HG03103 (cell line): Measurements from ENCODE around the gene GSG1.
"Not testable (repeated sequence)": the region's sequence is repeated elsewhere in the genome, so short reads cannot be mapped to it uniquely, and the experiment has no call there.

Experiments
- ATAC-seq: cut with Tn5 transposase; IDR thresholded peaks from one replicate; pipeline ENCODE4 v1.9.1; 2021; ENCODE audit warnings: low read depth; ENCODE audit not compliant: unreplicated experiment

Gene GSG1

DNA sequence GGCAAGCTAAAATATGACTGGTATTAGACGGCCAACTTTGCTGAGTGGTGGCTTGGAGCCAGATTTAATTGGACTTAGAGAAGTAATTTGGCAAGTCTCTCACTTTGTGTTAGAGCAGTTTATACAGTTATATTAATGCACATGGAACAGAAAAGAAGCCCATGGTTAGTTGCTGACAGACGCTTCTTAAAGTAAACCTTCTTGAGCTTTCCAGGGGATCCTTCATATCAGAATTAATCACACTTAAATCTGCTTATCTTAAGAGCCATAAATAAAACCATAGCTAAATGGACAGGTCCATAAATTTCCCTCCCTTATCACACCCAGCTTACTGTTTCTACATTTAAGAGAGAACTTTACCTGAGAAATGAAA, 9.6 kb downstream of the GSG1 start:
- no peak for ATAC-seq

DNA sequence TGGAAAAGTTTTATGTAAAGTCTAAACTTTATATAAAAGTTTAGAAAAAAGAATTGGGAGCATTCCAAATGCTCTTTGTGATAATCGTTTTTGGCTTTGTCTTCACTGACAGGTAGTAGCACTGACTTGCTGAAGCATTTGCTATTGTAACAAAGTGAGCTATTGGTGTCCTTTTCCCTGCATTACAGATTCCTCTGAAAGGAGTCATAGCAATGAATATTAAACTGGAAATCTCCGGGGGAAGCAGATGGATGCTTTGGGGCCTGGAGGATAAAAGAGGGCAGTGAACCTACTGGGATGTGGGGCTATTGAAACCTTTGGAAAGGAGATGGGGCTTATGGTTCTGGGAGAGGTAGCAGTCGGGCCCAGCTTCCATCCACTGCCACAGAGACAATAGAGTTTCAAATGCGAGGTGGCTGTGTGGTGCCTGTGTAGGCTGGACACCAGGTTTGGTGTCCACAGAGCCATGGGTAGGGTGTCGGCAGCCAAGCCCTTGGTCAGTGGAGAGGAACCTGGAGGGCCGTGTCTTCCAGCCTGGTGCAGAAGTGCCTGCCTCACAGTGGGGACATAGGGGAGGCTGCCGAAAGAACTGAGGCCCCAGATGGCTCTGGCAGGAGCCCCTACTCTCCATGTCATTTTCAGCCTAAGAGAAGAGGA, 10.1 kb downstream of the GSG1 start:
- no peak for ATAC-seq

DNA sequence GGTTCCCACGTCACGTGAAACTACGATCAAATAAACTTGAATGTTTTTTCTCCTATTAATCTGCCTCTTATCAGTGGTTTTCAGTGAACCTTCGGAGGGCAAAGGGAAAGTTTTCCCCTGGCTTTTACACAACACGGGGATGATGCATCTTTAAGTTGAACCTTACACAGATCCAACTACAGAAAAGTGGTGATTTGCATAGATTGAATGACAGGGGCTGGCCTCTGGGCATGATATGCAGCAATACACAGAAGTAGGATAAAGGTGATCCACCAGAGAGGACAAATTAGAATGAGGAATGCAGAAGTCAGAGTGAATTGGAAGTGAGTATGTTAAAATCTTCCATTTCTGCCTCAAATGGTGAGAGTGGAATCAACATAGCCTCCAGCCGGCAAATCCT, 11.6 kb downstream of the GSG1 start:
- no peak for ATAC-seq

DNA sequence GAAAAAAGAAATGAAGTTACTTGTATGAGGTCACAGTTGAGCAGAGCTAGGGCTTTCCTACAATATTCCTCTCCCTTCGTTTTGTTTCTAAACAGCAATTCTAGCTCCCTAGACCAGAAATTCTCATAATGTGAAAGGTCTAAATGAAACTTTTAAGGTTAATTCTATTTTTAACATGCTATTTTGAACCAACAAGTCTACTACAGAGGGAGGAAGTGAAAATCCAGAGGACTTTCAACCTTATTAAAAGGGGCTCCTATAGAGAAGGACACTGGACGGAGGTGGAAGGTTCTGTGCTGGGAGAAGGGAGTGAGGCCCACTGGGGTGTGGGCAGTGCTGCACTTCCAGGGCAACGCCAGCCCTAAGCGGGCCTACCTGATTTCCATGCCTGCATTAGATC, 13.4 kb downstream of the GSG1 start:
- ATAC-seq, result peak; percentile 53

DNA sequence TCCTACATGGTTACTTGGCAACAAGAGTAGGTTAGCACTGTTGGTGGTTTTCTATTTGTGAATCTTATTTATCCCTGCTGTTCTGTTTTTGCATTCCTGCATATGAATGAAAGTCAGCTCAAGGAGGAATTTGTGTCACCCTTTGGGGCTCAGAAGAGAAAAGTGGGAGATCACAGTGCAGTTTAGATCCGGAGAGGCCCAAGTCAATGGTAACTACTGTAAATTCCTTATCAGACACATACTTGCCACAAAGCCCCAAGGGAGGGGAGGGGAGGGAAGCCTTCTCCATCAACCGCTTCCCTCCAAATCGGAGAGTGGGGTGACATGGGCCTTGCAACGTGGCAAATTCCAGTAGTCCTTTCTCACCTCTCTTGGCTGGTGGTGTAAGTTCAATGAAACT, 15.0 kb downstream of the GSG1 start:
- ATAC-seq, result no peak

DNA sequence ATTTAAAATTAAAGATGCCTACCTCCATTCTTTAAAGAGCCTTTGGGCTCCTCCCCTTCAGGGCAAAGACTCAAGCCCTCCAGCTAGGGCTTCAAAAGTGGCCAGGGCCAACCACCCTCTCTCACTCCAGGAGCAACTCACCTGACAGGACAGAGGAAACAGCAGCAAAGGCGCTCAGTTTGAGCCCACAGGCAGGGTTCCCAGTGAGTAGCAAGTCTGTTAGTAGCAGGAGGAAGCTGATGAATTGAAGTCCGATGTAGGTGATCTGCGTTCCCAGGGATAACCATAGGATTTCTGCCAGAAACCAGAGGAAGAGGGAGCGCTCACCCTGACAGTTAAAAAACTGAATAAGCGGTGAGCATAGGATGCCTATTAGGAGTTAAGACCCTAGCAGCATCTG, 15.7 kb downstream of the GSG1 start:
- no peak for ATAC-seq

DNA sequence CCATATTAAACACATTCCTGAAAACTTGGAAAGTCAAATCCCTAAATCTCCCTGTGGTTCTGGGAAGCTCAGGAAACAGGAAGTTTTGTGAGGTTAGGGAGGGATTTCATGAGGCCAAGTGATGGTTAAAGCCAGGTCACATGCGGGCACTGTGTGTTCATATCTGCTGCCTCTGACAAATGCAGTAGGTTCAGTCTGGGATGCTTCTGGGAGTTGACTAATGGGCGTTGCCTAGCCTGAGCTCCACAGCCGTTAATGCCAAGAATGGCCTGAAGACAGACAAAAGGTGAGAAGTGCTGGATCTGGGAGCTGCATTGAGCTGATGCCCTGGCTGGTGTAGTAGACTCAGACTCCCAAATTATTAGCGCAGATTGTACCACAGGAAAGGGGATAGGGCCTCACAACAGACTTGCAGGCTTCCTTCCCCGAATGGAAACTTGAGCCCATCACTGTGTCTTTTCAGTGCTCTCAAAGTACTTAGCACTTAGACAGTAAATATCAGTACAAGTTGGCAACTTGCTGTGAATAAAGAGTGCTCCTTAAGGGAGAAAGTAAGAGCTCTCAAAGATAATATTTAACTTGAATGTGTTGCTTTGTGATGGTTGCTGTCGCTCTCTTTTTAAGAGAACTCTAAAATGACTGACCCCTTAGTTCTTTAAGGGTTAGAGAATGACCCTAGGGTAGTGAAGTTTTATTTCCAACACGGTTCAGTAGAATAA, 17.3 kb downstream of the GSG1 start:
- no peak for ATAC-seq

DNA sequence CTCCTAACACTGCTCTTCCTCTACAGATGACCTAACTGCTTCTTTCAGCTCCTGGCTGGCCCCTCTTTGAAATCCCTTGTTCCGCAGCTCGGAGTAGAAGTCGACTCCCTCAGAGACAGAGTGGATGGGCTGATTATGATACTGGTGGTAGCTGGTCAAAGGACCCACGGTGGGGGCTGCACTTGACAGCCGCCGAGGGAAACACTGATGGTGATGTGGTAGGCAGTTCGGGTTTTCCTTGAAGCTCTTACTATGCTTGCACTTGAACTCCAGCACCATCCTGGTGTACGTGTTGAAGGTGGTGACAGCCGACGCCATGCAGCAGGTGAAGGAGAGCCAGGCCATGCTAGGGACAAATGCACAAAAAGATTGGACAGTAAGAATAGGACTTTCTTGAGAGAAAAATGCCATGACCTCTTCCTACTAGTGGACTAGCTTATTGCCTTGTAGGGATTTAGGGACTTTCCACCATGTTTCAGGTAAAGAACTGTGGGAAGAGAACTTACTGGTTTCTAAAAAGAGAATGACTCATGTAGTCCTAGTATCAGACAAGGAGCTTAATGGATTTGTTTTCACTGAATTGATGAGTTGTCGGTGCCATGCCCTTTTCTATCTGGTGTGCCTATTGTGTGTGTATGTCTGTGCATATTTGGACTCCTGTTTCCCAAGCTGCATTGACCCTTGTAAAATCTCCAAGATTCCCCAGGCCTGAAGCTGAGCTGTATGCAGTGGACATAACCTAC, 18.4 kb downstream of the GSG1 start:
- ATAC-seq, result no peak

DNA sequence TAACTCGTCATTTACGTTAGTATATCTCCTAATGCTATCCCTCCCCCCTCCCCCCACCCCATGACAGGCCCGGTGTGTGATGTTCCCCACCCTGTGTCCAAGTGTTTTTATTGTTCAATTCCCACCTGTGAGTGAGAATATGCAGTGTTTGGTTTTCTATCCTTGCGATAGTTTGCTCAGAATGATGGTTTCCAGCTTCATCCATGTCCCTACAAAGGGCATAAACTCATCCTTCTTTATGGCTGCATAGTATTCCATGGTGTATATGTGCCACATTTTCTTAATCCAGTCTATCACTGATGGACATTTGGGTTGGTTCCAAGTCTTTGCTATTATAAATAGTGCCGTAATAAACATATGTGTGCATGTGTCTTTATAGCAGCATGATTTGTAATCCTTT, 19.8 kb downstream of the GSG1 start:
- not testable (repeated sequence) for ATAC-seq

DNA sequence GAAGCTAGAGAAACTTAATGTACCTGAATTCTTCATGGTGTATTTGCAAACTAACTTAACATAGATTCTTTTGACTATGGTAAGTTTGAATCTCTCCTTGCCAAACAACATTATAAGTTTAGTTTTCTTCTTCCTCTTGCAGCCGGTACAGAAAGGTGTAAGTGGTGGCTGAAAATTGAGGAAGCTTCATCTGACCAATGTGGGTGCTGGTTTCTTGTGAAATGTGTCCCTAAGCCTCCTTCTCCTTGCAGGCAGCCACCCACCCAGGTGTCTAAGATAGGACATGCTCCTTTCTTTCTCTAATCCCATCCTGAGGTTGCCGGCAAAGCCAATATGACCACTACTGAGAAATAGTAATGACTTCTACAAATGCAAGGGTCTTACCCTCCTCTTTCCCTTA, 20.6 kb downstream of the GSG1 start:
- ATAC-seq, result no peak

DNA sequence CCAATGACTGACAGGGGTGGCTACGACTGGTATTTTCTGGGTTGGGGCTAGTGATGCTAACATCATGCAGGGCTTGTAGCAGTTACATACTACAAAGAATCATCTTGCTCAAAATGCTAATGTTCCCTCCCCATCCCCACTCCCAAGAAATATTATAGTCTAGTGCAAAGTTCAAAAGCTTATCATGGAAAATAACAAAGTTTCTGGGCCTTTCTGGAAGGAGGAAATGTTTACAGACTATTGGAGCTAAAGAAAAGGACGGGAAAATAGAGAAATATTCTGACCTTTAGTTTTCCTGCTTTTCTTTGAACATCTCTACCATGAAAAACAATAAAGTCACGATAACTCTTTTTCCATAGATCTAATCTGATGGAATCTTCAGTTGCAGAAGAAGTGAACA, 23.2 kb downstream of the GSG1 start:
- ATAC-seq, result no peak

DNA sequence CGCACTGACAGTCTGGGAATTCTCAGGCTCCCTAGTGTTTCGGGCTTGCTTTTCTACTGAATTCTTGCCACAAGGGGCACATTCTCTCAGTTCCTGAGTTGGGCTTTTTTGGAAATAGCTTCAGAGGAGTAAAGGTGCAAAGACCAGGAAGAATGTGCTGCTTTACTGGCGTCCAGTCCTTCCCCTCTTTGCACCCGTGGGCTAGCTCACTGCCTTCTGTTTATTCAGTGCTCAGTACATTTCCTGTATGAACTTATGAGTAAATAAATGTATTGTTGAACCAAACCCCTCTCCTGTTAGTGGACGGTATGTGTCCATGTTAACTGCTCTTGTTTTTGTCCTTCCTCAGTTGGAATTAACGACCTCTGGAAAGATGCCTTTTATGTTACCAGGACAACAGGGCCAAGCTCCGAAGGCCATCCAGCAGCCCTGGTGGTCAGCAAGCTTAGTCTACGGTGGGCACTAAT, 24.0 kb downstream of the GSG1 start:
- ATAC-seq, result no peak

DNA sequence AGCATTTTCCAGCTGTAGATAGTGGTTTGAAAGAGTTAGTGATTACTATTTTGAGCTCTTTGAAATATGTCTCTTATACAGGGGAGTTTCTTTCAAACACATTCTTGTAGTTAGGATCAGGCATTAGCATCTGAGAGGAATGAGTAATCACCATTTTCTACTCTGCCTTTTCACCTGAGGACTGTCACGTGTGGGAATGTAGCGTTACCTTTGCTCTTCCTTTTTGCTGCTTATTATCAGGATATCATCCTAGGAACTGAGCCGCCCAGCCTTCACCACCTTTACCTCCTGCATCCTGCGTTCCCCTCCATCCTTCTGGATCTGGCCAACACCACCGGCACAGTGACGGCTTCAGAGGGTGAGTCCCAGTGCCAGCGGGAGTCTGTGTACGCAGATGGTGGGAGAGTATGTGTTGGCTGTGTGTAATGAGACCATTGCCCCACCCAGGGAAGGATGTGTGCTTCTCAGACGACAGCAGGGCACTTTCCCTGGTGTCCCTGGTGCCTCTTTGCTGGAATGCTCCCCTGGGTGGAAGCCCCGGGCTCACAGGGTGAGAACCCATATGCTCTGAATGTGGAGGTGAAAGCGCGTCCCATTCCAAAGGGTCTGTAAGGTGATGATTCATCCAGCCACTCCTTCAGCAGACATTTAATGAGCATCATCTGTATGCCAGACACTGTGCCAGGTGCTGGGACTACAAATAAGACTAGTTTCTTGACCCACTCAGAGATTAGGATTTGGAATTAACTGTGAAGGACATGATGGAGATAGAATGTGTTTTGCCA, 27.5 kb downstream of the GSG1 start:
- ATAC-seq, result no peak

DNA sequence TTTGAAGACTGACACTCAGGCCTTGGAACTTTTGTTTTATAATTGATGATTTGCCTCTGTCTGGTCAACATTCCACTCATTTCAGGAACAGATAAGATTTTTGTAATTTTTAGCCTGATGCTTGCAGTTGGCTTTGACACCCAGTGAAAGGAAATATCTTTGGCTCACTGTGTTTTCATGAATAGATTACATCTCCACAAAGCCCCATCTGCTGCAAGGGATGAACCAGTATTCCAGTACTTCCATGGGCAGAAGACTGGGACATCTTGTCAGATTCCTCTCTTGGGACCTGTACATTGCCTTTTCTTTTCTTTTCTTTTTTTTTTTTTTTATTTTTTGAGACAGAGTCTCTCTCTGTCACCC, 28.4 kb downstream of the GSG1 start:
- no peak for ATAC-seq

DNA sequence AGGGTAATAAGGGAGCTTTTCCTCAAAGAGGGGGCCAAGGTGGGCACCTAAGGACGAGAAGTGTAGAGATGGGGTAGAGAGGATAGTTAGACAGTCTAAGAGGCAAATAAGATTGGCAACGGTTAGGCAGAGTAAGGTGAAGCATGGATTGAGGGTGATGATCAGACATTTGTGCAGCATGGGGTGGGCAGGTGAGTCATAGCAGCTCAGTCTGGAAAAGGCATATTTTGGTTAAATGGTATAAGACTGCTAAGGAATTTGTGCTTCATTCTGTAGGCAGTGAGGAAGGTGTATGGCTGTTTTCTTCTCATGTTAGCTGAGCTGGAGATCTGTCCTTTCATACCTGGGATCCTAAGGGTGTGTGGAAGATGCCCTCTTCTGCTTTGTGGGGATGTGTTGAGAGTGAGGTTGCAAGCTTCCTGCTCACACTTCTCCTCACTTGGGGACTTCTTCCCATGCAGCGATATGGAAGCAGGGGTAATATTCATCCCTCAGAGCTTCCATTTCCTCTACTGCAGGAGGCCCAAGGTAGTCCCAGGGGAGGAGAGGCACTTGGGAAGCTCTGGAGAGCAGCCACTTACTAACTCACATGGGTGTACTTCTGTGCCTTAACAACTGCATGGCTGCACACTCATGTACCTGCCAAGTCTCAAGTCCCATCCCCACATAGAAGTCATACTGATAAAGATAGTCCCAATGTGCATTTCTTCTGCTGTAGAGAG, 28.9 kb downstream of the GSG1 start:
- ATAC-seq, result no peak

DNA sequence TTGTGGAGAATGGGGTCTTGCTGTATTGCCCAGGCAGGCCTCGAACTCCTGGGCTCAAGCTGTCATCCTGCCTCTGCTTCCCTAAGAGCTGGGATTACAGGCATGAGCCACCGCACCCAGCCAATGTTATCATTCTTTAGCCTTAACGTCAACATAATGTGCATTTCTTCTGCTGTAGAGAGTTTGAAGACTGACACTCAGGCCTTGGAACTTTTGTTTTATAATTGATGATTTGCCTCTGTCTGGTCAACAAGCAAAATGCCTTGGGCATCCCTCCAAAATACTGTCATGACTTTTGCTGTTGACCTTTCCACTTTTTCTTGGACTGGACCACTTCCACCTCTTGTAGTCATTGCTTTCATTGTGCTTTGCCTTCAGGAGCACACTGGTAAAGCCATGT, 30.3 kb downstream of the GSG1 start:
- no peak for ATAC-seq

DNA sequence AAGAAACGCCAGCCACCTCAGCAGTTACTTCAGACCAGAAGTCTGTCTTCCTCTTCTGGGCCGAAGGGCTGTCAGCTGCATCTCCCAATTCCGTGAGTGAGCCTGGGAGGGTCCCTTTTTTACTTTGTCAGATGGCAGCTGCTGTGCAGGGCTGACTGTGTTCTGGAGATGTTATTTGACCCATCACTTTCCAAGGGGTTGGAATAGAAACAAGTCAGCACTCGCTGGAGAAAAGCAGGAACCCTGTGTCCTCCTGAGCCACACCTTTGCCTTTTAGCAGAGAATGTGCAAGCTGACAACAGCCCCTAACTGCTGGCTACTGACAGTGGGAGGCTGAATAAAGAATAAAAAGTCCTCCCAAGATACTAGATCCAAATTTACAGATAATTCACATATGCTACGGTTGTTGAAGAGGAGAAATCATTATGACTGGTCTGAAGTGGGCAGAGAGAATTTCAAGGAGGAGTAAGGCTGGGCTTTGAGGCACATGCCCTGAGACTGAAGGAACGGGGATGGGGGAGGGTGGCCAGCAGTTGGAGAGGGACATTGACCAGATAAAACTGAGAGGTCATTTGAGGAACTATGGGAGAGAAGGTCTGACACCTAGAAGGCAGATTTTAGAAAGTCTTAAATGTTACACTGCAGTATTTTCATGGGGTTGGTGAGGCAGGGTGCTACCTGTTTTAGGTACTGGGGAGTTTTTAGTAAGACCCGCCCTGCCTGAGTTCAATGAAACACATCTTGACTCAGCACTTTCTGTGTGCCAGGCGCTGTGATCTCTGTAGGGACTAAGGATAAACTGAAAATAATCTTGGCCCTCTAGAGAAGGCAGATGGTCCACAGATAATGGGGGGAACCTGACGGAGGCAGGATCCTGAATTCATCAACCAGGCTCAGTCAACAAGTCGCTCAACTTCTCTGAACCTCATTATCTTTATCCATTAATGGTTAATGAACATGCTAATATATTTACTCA, 31.9 kb downstream of the GSG1 start:
- no peak for ATAC-seq

DNA sequence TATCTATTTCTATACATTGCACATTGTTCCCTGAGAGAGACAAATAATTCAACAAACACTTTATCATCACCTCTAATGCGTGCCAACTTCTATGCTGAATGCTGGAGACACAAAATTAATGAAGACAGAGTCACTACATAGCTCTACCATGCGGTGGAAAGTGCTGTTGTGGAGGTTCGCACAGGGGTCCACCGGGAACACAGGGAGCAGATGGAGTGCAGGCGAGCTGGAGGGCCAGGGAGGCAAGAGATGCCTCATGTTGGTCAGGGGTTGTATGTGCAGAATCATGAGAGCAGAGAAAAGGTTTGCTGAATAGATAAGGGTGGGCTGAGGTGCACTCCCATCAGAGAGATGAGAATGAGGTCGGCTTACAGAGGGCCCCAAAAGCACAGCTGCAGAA, 34.1 kb downstream of the GSG1 start:
- no peak for ATAC-seq

DNA sequence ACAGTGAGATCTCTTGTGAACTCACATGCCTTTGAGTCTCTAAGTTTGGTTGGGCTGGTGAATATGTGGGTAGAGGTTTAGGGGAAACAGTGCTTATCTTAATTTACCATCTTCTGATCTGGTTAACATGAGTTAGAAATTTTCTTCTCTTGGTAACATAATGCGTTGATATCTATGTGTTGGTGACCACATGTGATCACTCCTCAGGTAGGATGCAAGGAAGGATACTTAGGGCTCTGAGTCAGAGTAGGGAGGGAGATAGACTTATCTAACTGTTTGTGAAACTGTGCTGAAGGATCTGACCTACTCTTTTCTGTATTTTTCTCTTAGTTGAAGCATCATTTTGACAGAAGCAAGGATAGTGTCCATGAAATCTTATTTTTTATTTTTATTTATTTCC, 36.1 kb downstream of the GSG1 start:
- no peak for ATAC-seq
